Amygdala (tissue), 56 donors: ENCODE measurements around the gene ZNF554.
A peak's percentile ranks its signal among the peaks of the same experiment; 100 is the strongest.
"Not testable (repeated sequence)": the region's sequence is repeated elsewhere in the genome, so short reads cannot be mapped to it uniquely, and the experiment has no call there.

Experiments used
- DNase-seq, 56 donors: peaks; one replicate each; lab custom pipeline; 2025; lab: John Stamatoyannopoulos, UW

Gene ZNF554

GRCh38 chr19:2805991-2806649, 13.5 kb upstream of the ZNF554 start:
- DNase-seq, result no peak

GRCh38 chr19:2806736-2807378, 12.8 kb upstream of the ZNF554 start:
- DNase-seq, result no peak

- DNase-seq, result no peak
Observed at GRCh38 chr19:2807379-2808128, 12.1 kb upstream of the ZNF554 start.

- no peak for DNase-seq
Observed at GRCh38 chr19:2808129-2808941, 11.3 kb upstream of the ZNF554 start.

GRCh38 chr19:2809387-2810140, 10.1 kb upstream of the ZNF554 start:
- DNase-seq, result no peak

DNA sequence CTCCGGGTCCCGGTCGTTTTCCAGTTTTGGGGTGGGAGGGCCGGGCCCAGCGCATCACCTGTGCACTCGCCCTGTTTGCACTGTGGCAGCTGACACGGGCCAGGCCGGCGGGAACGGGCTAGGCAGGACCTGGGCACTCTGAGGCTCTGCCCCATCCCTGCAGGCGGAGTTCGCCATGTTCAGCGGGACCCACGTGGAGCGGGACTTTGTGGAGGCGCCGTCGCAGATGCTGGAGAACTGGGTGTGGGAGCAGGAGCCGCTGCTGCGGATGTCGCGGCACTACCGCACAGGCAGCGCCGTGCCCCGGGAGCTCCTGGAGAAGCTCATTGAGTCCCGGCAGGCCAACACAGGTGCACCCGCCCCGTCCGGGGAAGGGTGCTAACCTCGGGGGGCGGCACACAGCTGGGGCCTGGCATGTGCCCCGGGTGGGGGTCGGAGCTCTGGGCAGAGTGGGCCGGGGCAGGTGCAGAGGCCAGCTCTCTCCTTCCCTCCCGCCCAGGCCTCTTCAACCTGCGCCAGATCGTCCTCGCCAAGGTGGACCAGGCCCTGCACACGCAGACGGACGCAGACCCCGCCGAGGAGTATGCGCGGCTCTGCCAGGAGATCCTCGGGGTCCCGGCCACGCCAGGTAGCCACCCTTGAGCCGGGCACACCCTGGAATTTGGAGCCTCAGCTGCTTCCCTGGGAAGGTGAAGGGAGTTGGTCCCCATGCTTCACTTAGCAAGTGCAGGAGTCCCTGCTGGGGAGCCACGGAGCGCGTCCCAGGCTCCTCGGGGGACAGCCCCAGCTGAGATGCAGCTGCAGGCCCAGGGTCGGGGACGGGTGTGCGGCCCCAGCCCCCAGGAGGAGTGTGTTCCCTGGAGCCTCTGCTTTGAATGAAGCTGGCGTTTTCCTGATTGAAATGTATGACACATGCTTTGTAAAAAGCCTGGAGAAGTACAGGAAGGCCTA, 9.3 kb upstream of the ZNF554 start:
- DNase-seq, result no peak

DNA sequence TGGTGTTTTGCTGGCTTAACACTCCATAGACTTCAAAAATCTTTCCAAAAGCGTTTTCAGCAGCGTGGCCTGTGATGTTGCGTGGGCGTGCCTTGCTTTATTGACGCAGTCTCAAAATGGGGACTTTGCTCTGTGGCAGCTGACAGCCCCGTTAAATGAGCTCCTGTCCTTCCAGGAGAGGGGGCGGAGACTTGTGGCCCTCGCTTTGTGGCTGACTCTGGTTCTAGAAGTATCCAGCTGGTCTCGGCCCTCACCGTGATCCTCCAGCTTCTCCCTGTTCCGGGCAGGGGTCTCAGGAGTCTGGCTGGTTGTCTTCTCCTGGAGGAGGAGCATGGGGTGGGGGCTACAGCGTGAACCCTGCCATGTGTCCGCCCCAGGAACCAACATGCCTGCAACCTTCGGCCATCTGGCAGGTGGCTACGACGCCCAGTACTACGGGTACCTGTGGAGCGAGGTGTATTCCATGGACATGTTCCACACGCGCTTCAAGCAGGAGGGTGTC, 8.4 kb upstream of the ZNF554 start:
- DNase-seq, result no peak

DNA sequence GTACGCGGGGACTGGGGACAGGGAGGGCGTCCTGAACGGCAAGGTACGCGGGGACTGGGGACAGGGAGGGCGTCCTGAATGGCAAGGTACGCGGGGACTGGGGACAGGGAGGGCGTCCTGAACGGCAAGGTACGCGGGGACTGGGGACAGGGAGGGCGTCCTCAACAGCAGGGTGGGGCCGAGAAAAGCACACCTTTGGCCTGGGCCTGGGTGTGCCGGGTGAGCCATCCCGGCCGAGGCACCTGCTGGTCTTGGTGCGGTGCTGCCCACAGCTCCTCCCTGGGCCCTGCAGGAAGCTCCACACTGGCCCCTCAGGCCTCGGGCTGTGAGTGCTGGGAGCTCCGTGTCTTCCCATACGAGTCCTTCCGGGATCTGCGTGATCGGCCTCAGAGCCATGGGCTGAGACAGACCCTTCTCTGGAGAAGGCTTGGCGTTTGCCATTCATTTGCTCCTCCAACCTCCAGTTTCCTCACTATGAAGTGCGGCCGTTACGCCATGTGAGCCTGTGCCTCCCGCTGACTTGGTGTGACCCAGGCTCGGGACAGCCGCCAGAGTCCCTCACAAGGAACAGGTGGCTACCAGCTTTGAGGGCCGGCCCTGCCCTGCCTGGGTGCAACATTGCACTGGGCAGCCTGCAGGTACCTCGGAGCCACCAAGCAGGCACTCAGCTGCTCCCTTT, 7.8 kb upstream of the ZNF554 start:
- no peak for DNase-seq

DNA sequence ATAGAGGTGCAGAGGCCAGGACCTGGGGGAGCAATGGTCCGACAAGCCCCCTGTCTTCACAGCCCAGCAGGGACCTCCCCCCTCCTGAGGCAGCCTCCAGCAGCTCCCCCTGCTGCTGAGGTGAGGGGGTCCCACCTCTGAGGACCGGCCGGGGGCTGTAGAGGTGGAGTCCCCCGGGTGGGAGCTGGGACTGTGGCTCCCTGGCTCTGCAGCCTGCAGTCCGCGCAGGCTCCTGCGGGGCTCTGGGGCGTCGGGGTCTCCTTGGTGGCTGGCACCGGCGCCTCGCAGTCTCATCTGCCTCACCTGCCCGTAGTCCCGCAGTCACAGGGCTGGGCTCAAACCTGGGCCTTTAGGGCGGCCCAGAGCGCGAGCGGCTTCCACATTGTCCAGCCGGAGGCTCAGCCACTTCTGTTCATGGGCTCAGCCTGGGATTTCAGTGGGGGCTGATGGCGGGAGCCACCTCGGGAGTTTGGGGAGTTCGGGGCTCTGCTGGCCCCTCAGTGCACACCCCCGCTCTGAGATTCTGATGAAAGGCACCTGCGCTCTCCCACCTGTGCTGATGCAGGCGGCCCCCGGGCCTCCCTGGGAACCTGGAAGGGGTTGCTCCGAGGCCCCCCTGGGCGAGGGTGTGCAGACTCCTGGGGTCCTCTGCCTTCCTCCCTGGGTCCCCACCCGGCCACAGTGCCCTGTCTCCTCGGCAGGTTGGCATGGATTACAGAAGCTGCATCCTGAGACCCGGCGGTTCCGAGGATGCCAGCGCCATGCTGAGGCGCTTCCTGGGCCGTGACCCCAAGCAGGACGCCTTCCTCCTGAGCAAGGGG, 7.0 kb upstream of the ZNF554 start:
- DNase-seq, result no peak

GRCh38 chr19:2813235-2814160, 6.2 kb upstream of the ZNF554 start:
- peak in 3 of 56 donors; percentile 11 to 21 (median 18) for DNase-seq

- no peak for DNase-seq
Observed at GRCh38 chr19:2814426-2814825, 5.2 kb upstream of the ZNF554 start.

GRCh38 chr19:2815191-2815614, 4.5 kb upstream of the ZNF554 start:
- DNase-seq, result no peak

DNA sequence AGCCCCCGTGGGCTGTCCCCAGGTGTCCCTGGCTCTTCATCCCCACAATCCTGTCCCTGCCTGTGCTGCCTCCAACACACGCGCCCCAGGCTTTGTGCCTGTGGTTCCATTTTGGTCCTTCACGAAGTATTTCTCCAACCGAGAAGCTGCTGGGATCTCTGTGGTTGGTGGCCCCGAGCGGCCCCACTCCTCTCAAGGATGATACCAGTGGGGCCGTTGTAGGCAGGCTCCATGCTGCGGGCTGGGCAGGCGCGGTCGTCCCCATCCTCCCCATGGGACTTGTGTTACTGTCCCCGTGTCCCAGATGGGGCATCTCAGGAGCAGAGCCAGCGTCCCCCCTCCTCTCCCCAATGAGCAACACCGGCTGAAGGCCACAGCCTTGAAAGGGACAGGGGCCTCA, 3.7 kb upstream of the ZNF554 start:
- no peak for DNase-seq

GRCh38 chr19:2816641-2817040, 3.0 kb upstream of the ZNF554 start:
- DNase-seq, result no peak

GRCh38 chr19:2817237-2817829, 2.3 kb upstream of the ZNF554 start:
- DNase-seq, result not testable (repeated sequence)
